ENCODE results near the gene ZFYVE28. TPM values are rescaled to one million over a fixed set of nuclear protein-coding genes. Genes with fewer than 3 reads are reported as not detected.

The ZFYVE28 gene
- total and polyA plus RNA-seq, 5 donors from 2014 or later: 8.5 to 86.4 (median 17.6) TPM

DNA sequence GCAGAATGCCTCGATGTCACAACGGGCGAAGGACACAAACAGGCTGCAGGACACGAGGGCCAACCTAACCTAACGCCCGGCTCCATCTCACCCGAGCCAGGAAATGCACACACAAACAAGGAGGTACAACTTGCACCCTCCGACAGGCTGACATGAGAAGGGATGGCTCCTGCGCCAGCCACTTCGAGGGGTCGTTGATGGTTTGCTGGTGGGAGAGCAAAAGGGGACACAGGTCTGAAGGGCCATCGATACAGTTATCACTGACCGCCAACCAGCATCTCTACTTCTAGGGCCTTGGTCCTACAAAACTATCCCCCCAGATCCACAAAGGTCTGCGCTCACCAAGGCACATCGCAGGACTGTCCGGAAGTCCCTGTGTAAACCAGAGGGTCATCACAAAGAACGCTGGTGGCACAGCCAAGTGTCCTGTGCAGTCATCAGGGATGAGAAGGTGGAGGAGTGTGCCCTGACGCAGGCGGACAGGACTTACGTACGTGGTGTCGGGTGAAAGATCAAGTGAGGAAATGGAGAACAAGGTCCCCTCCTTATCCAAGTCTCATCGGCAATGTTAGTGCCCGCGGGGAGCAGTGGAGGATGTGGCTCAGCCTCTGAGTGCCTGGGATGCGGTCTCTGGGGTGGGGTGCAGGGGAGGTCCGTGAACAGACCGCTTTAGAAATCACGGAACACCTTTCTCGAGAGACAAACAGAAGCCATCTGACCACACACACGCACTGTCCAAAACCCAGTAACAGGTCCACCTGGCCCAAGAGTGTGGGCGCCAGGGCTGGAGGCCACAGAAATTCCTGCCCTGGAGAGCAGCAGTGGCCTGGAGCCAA is 163.6 kb downstream of the ZFYVE28 start:
- Mint-ChIP-seq H3K4me1 (peaks cover 0 to 24% (median 4%) of the 10 kb centered on the region in 4 donors), H3K36me3 (peaks cover 10% of the 10 kb centered on the region), H3K4me3 (peak overlapping the region in 2 of 4 donors; percentile 22 to 31), H3K27me3 (no peaks in the 10 kb centered on the region), H3K9me3 (no peaks in the 10 kb centered on the region), H3K27ac (no peak overlapping the region)
- no peak overlapping the region for H3K4me3 ChIP-seq (ENCODE audit: low read depth, low read length)
- no peaks in the 10 kb centered on the region for H3K9me3 ChIP-seq (ENCODE audit: control insufficient read depth in 2 of 2, low read length in 2 of 2)
- H3K27me3 ChIP-seq (ENCODE audit: control insufficient read depth, insufficient read depth, low read length): no peaks in the 10 kb centered on the region
- H3K4me1 ChIP-seq (ENCODE audit: control insufficient read depth, insufficient read depth, low read length, poor library complexity, severe bottlenecking): peaks cover 12% of the 10 kb centered on the region
- peaks cover 66% of the 10 kb centered on the region for H3K36me3 ChIP-seq (ENCODE audit: control insufficient read depth, insufficient read depth, low read length)
- no peak overlapping the region for H3K27ac ChIP-seq (ENCODE audit: insufficient read depth, low read length, poor library complexity, severe bottlenecking)
- ATAC-seq (ENCODE audit: low read depth in 2 of 2) (no peak), DNase-seq (peak in 1 of 3 donors; percentile 0)

DNA sequence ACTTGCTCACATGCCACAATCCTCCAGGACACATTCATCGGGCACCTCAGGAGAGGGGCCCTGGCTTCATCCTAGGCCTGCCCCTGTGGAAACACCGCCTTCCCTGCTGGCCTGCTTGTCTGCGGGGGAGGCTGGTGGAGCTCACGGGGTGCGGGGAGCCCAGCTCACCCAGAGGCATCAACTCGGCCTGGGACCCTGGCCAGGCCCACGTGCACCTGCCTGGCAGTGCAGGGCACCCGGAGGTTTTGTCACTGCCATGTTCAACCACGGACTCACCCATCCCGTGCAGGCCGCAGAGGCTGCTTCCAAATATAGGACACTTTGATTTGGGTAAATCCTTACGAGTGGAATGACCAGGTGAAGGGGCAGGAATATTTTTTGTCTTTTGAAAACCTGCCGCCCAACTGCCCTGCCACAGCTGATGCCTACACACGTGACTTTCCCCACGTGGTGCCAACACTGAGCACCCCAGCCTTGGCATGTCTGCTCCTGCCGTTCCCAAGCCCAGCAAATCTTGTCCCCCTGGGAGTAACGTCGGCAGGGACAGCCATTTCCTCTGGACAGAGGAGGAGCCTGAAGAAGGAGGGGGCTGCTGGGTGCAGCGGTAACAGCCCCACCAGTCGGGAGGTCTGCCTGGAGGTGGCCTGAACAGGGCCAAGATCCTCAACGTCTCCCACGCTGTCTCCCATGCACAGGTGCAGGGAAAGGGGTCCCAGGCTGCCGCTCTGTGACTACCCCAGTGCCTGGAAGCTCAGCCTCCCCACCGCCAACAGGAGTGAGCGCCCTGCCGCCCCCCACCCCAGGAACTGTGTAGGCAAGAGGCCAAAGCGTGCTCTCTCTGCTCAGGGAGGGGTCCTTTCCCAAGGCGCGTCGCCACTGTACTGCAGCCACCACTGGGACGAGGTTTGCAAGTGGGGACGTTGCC is 165.0 kb downstream of the ZFYVE28 start:
- Mint-ChIP-seq H3K27me3 (no peaks in the 10 kb centered on the region), H3K4me3 (peak overlapping the region in 1 of 4 donors; percentile 10), H3K27ac (no peak overlapping the region), H3K4me1 (peaks cover 0 to 24% (median 4%) of the 10 kb centered on the region in 4 donors), H3K9me3 (no peaks in the 10 kb centered on the region), H3K36me3 (peaks cover 10% of the 10 kb centered on the region)
- Histone ChIP-seq H3K27ac (ENCODE audit: insufficient read depth, low read length, poor library complexity, severe bottlenecking) (no peak overlapping the region), H3K27me3 (ENCODE audit: control insufficient read depth, insufficient read depth, low read length) (no peaks in the 10 kb centered on the region), H3K4me1 (ENCODE audit: control insufficient read depth, insufficient read depth, low read length, poor library complexity, severe bottlenecking) (no peaks in the 10 kb centered on the region), H3K4me3 (ENCODE audit: low read depth, low read length) (no peak overlapping the region), H3K9me3 (ENCODE audit: control insufficient read depth in 2 of 2, low read length in 2 of 2) (no peaks in the 10 kb centered on the region), H3K36me3 (ENCODE audit: control insufficient read depth, insufficient read depth, low read length) (peaks cover 69% of the 10 kb centered on the region)
- DNase-seq (no peak), ATAC-seq (ENCODE audit: low read depth in 2 of 2) (no peak)

GRCh38 chr4:2252530-2253091 is 165.8 kb downstream of the ZFYVE28 start:
- H3K27ac ChIP-seq (ENCODE audit: insufficient read depth, low read length, poor library complexity, severe bottlenecking): no peak overlapping the region

DNA sequence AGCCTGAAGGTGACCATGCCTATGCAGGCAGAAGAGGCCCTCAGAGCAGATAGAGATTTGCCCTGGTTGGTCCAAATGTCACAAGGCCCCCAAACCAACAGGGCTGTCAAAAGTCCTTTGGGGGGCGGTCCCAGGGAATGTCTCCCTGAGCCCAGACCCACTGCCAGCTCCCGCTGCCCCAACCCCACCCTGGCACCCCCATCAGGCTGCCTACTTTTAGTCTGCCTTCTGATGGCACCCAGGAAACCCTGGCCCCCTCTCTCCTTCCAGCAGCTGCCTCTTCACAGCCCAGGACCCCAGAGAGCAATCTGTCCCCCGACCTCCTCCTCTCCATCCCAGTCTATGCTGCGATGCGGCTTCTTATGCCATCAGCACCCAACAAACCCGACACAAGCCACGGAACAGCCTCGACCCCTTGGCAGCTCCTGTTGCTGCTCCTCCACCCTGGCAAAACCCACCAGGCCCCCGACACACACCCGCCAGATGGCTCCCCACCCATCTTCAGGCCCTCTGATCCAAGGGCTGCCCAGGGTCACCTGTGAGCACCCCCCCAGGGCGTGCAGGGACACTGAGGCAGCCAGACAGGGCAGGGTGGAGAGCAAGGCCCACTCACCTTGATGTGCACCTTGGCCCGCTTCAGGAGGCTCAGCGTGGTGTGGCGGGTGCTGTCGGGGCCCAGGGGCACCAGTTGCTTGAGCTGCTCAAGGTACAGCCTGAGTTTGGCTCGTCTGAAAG is 166.5 kb downstream of the ZFYVE28 start:
- Mint-ChIP-seq H3K27ac (peak overlapping the region in 1 of 3 donors; percentile 46), H3K4me1 (peaks cover 0 to 12% (median 3%) of the 10 kb centered on the region in 4 donors), H3K4me3 (no peak overlapping the region), H3K9me3 (no peaks in the 10 kb centered on the region), H3K36me3 (peaks cover 10% of the 10 kb centered on the region), H3K27me3 (no peaks in the 10 kb centered on the region)
- no peaks in the 10 kb centered on the region for H3K9me3 ChIP-seq (ENCODE audit: control insufficient read depth in 2 of 2, low read length in 2 of 2)
- H3K36me3 ChIP-seq (ENCODE audit: control insufficient read depth, insufficient read depth, low read length): peaks cover 58% of the 10 kb centered on the region
- H3K4me1 ChIP-seq (ENCODE audit: control insufficient read depth, insufficient read depth, low read length, poor library complexity, severe bottlenecking): no peaks in the 10 kb centered on the region
- no peaks in the 10 kb centered on the region for H3K27me3 ChIP-seq (ENCODE audit: control insufficient read depth, insufficient read depth, low read length)
- no peak overlapping the region for H3K27ac ChIP-seq (ENCODE audit: insufficient read depth, low read length, poor library complexity, severe bottlenecking)
- DNase-seq (peak in 1 of 3 donors; percentile 1), ATAC-seq (ENCODE audit: low read depth in 2 of 2) (no peak)
- no peak overlapping the region for H3K4me3 ChIP-seq (ENCODE audit: low read depth, low read length)

More at GRCh38 chr4:2252530-2253091, 165.8 kb downstream of the ZFYVE28 start:
- Histone ChIP-seq H3K36me3 (ENCODE audit: control insufficient read depth, insufficient read depth, low read length) (peaks cover 63% of the 10 kb centered on the region), H3K27me3 (ENCODE audit: control insufficient read depth, insufficient read depth, low read length) (no peaks in the 10 kb centered on the region), H3K4me3 (ENCODE audit: low read depth, low read length) (no peak overlapping the region), H3K4me1 (ENCODE audit: control insufficient read depth, insufficient read depth, low read length, poor library complexity, severe bottlenecking) (no peaks in the 10 kb centered on the region), H3K9me3 (ENCODE audit: control insufficient read depth in 2 of 2, low read length in 2 of 2) (no peaks in the 10 kb centered on the region)
- DNase-seq: no peak
- no peak for ATAC-seq (ENCODE audit: low read depth in 2 of 2)
- Mint-ChIP-seq H3K9me3 (no peaks in the 10 kb centered on the region), H3K27me3 (no peaks in the 10 kb centered on the region), H3K4me3 (no peak overlapping the region), H3K36me3 (peaks cover 10% of the 10 kb centered on the region), H3K27ac (no peak overlapping the region), H3K4me1 (peaks cover 0 to 19% (median 4%) of the 10 kb centered on the region in 4 donors)

GRCh38 chr4:2251073-2251794 is 167.2 kb downstream of the ZFYVE28 start:
- Mint-ChIP-seq H3K9me3 (no peaks in the 10 kb centered on the region), H3K36me3 (peaks cover 10% of the 10 kb centered on the region), H3K4me3 (peak overlapping the region in 1 of 4 donors; percentile 27), H3K27ac (peak overlapping the region in 1 of 3 donors; percentile 46), H3K4me1 (peaks cover 0 to 10% (median 3%) of the 10 kb centered on the region in 4 donors), H3K27me3 (no peaks in the 10 kb centered on the region)
- H3K27me3 ChIP-seq (ENCODE audit: control insufficient read depth, insufficient read depth, low read length): no peaks in the 10 kb centered on the region
- H3K9me3 ChIP-seq (ENCODE audit: control insufficient read depth in 2 of 2, low read length in 2 of 2): no peaks in the 10 kb centered on the region
- ATAC-seq (ENCODE audit: low read depth in 2 of 2): no peak
- H3K4me3 ChIP-seq (ENCODE audit: low read depth, low read length): no peak overlapping the region
- no peak overlapping the region for H3K27ac ChIP-seq (ENCODE audit: insufficient read depth, low read length, poor library complexity, severe bottlenecking)
- peaks cover 58% of the 10 kb centered on the region for H3K36me3 ChIP-seq (ENCODE audit: control insufficient read depth, insufficient read depth, low read length)
- no peaks in the 10 kb centered on the region for H3K4me1 ChIP-seq (ENCODE audit: control insufficient read depth, insufficient read depth, low read length, poor library complexity, severe bottlenecking)
- no peak for DNase-seq

DNA sequence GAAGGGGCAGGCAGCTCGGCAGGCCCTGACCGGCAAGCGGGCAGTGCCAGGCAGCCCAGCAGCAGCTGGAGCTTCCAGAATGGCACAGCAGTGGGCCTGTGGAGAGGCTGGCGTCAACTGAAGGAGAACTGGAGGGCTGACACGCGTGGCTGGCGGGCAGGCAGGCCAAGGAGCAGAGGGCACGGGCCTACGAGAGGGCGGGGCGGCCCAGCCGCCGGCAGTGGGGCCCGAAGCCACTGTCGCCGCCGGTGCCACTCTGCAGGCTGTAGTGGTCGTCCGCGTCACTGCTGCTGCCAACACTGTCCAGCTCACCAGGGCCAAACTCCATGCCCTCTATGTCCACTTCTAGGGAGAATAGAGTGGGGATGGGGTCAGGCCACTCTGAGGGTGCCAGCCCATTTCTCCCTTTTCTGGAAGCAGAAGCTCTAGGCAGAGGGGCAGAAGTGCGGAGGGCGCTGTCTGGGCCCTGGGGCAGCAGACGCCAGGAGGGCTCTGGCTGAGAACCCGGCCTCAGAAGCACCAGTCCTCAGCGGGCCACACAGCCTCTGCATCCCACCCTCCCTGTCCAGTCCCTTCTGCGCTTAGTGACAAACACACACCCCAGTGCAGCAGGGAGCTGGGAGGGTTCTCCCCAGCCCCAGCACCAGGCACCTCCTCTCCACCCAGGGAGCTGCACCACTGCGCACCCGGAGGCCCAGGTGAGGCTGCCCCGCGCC is 167.9 kb downstream of the ZFYVE28 start:
- ATAC-seq (ENCODE audit: low read depth in 2 of 2) (no peak), DNase-seq (no peak)
- H3K36me3 ChIP-seq (ENCODE audit: control insufficient read depth, insufficient read depth, low read length): peaks cover 55% of the 10 kb centered on the region
- no peaks in the 10 kb centered on the region for H3K27me3 Mint-ChIP-seq
- H3K27ac ChIP-seq (ENCODE audit: insufficient read depth, low read length, poor library complexity, severe bottlenecking): no peak overlapping the region
- H3K27ac Mint-ChIP-seq: peak overlapping the region in 1 of 3 donors; percentile 38
- no peaks in the 10 kb centered on the region for H3K4me1 ChIP-seq (ENCODE audit: control insufficient read depth, insufficient read depth, low read length, poor library complexity, severe bottlenecking)
- H3K36me3 Mint-ChIP-seq: peaks cover 10% of the 10 kb centered on the region
- H3K4me3 ChIP-seq (ENCODE audit: low read depth, low read length): no peak overlapping the region
- H3K9me3 Mint-ChIP-seq: no peaks in the 10 kb centered on the region
- H3K9me3 ChIP-seq (ENCODE audit: control insufficient read depth in 2 of 2, low read length in 2 of 2): no peaks in the 10 kb centered on the region
- H3K4me3 Mint-ChIP-seq: no peak overlapping the region
- H3K27me3 ChIP-seq (ENCODE audit: control insufficient read depth, insufficient read depth, low read length): no peaks in the 10 kb centered on the region
- H3K4me1 Mint-ChIP-seq: peaks cover 0 to 12% (median 3%) of the 10 kb centered on the region in 4 donors

All from CD4-positive, CD25-positive, alpha-beta regulatory T cell (primary cell).